ENCODE data around the gene ADAMTS18. TPM values are rescaled to one million over a fixed set of nuclear protein-coding genes. Genes with fewer than 3 reads are reported as not detected.

Gene ADAMTS18
- total and polyA plus RNA-seq, 2 of the 8 experiments (the other 6 are each of a cell fraction or from before 2014, with no cell fraction given): 0.05 to 0.19 TPM

DNA sequence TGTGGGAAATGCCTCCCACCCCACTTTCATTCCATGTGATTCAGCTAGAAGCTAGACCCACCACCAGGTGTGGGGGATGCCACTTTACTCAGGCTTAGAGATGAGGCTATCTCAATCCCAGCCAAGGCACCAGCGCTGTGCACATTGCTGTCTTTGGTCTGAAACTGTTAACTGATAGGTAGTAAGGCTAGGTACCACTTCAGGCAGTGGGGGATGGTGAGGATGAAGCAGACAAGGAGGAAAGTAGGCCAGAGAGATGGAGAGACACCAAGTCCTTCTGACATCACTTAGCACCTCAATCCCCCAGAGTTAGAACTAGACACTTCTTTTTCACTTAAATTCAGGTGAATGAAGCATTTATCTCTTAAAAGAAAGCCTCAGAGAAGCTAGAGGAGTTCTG lies 35.8 kb downstream of the ADAMTS18 start:
- Histone ChIP-seq H3K9me3 (ENCODE audit: insufficient read depth in 2 of 2, low read depth in 1 of 2, low read length in 1 of 2) (no peaks in the 10 kb centered on the region), H3K23me2 (ENCODE audit: low read depth, low read length) (no peaks in the 10 kb centered on the region), H3K4me2 (ENCODE audit: insufficient read depth in 1 of 2, low read depth in 2 of 2, low read length in 2 of 2) (no peak overlapping the region), H3K9ac (replicated peaks in 1 of 4; ENCODE audit: extremely low read depth in 1 of 4, low read depth in 3 of 4, low read length in 3 of 4) (no peak overlapping the region), H4K8ac (ENCODE audit: extremely low read depth, insufficient read depth, low read length) (no peak overlapping the region), H3K18ac (ENCODE audit: extremely low read depth, low read length) (no peak overlapping the region), H3K79me1 (ENCODE audit: low read depth, low read length) (no peaks in the 10 kb centered on the region), H3K14ac (ENCODE audit: insufficient read length) (no peak overlapping the region), H3K36me3 (ENCODE audit: control insufficient read depth in 2 of 4, insufficient read depth in 4 of 4, low read length in 3 of 4) (no peaks in the 10 kb centered on the region), H3K4me1 (replicated peaks in 1 of 4; ENCODE audit: control insufficient read depth in 3 of 4, insufficient read depth in 4 of 4, low read length in 3 of 4) (peaks cover 0 to 7% (median 3%) of the 10 kb centered on the region in 4 experiments; a peak in 3 of 7 replicates), H2BK5ac (ENCODE audit: low read depth, low read length) (no peak overlapping the region), H2AFZ (ENCODE audit: low read length) (no peak overlapping the region), H3K27me3 (replicated peaks in 1 of 4; ENCODE audit: control insufficient read depth in 3 of 4, extremely low read depth in 1 of 4, insufficient read depth in 3 of 4, low read length in 3 of 4) (no peaks in the 10 kb centered on the region), H2BK12ac (ENCODE audit: low read depth, low read length) (peak overlapping the region; percentile 22; the same call in 1 of the 2 replicates), H2AK5ac (ENCODE audit: low read depth, low read length) (no peak overlapping the region; the same call in 1 of the 2 replicates), H3K23ac (ENCODE audit: insufficient read length) (no peak overlapping the region), H2BK20ac (ENCODE audit: low read length) (no peak overlapping the region), H3K27ac (ENCODE audit: low read depth, low read length) (no peak overlapping the region), H4K5ac (ENCODE audit: insufficient read length, low read depth, low read length) (no peak overlapping the region), H4K20me1 (replicated peaks in 1 of 2; ENCODE audit: control insufficient read depth in 1 of 2, insufficient read depth in 2 of 2, low read length in 2 of 2) (no peaks in the 10 kb centered on the region), H2BK120ac (replicated peaks; ENCODE audit: low read depth, low read length) (no peak overlapping the region), H4K91ac (replicated peaks; ENCODE audit: insufficient read length, low read length) (no peak overlapping the region), H3K79me2 (ENCODE audit: control insufficient read depth in 1 of 2, insufficient read depth in 2 of 2, low read length in 2 of 2) (no peaks in the 10 kb centered on the region), H2BK15ac (ENCODE audit: low read length) (no peak overlapping the region), H3K4me3 (ENCODE audit: extremely low read depth in 1 of 4, insufficient read depth in 2 of 4, low read depth in 3 of 4, low read length in 4 of 4) (no peak overlapping the region), H3K56ac (replicated peaks; ENCODE audit: insufficient read length, low read depth, low read length) (no peak overlapping the region), H3K4ac (replicated peaks; ENCODE audit: insufficient read length, low read depth, low read length) (no peak overlapping the region)
- DNase-seq (ENCODE audit: low read depth in 1 of 2, low spot score in 2 of 2): no peak
- ChIA-PET POLR2A (ENCODE audit: partially characterized antibody) (interaction anchor here (1.2 kb wide), 1 partner anchor 15 kb away, joined by 3 read pairs; no protein-coding TSS in a partner anchor), CTCF (ENCODE audit: partially characterized antibody) (interaction anchor here (1.0 to 1.3 kb wide), 3 partner anchors 8 to 172 kb away, joined by 4 to 5 read pairs (median 4); no protein-coding TSS in a partner anchor)
- FAIRE-seq: no peak
- 79% methylated on average over 1 of the region's 1 CpG; no CpG with 5 or more reads in 1 of the 2 experiments for WGBS, 2 experiments (ENCODE audit: extremely low coverage in 1 of 2, insufficient coverage in 1 of 2, insufficient read length in 1 of 2, insufficient replicate concordance in 2 of 2, low coverage in 1 of 2, low lambda C conversion rate in 2 of 2, missing lambda C conversion rate in 1 of 2)
- TF ChIP-seq CEBPB (IDR thresholded peaks at IDR 0.05; ENCODE audit: low read depth, low read length) (no peak), FOSL1 (IDR thresholded peaks at IDR 0.05; ENCODE audit: insufficient read depth, low read depth, low read length) (no peak), CBX5 (IDR thresholded peaks at IDR 0.05; ENCODE audit: low read depth, low read length) (no peak), KDM4A (IDR thresholded peaks at IDR 0.05; ENCODE audit: low read depth, low read length, severe bottlenecking) (no peak)

Data from H1 (cell line).